K562 (cell line): Measurements from ENCODE around the gene HMX3. TPM values are rescaled to one million over a fixed set of nuclear protein-coding genes. Genes with fewer than 3 reads are reported as not detected.

Experiments used
- HNRNPLL ChIP-seq: fragments of 200-400 bp; formaldehyde crosslinking; IDR thresholded peaks from 2 replicates; pipeline ENCODE4 v1.6.1; 2017; ENCODE audit warnings: low read length, low read depth, mild to moderate bottlenecking; ENCODE audit not compliant: poor library complexity, severe bottlenecking
- KDM5B ChIP-seq: fragments of 200-600 bp; sonication (generic); IDR thresholded peaks from 2 replicates; pipeline ENCODE4 v1.6.1; 2012; ENCODE audit warnings: low read depth, mild to moderate bottlenecking, moderate library complexity, low read length, control low read depth, inconsistent platforms; ENCODE audit not compliant: insufficient replicate concordance
- NCOA4 ChIP-seq: fragments of 450-650 bp; IDR thresholded peaks from 2 replicates; pipeline ENCODE4 v1.6.1; 2018; ENCODE audit warnings: mild to moderate bottlenecking; ENCODE audit not compliant: partially characterized antibody
- PCBP1 ChIP-seq: fragments of 200-400 bp; formaldehyde crosslinking; IDR thresholded peaks from 2 replicates; pipeline ENCODE4 v1.6.1; 2018; ENCODE audit warnings: mild to moderate bottlenecking, low read depth, low read length; ENCODE audit not compliant: poor library complexity, severe bottlenecking
- PHF8 ChIP-seq: fragments of 200-600 bp; sonication (generic); IDR thresholded peaks from 2 replicates; pipeline ENCODE4 v1.6.1; 2012; ENCODE audit warnings: mixed run types, mild to moderate bottlenecking, inconsistent platforms, low read length, moderate library complexity, borderline replicate concordance
- PYGO2 ChIP-seq: fragments of 450-650 bp; IDR thresholded peaks from 2 replicates; pipeline ENCODE4 v1.6.1; 2016; ENCODE audit warnings: mild to moderate bottlenecking, missing genetic modification characterization, moderate library complexity, missing compliant biosample characterization
- RBFOX2 ChIP-seq: fragments of 200-400 bp; formaldehyde crosslinking; IDR thresholded peaks from 2 replicates; pipeline ENCODE4 v1.6.1; 2017; ENCODE audit warnings: low read depth, mild to moderate bottlenecking, low read length, moderate library complexity
- SMAD1 ChIP-seq: fragments of 150-350 bp; IDR thresholded peaks from 2 replicates; pipeline ENCODE4 v1.6.1; 2014; ENCODE audit warnings: low read length, low read depth; ENCODE audit not compliant: partially characterized antibody
- SMAD3 ChIP-seq: fragments of 450-650 bp; formaldehyde crosslinking; conservative IDR thresholded peaks from 2 replicates; pipeline ENCODE4 v1.4.0; 2020; ENCODE audit warnings: mild to moderate bottlenecking
- WHSC1 ChIP-seq: IDR thresholded peaks from one replicate; pipeline ENCODE4 v1.6.1; 2012; ENCODE audit warnings: low read length, control low read depth, inconsistent platforms
- ZNF436 ChIP-seq: fragments of 250-450, 450-650 bp; sonication (Bioruptor Pico); formaldehyde crosslinking; IDR thresholded peaks from 2 replicates; pipeline ENCODE4 v1.7.0; 2020; ENCODE audit warnings: mild to moderate bottlenecking
- polyA plus RNA-seq, 8 experiments: library from polyadenylated mRNA; depleted of rRNA in 4 of 8; stranded (reverse) in 5 of 8; unstranded in 3 of 8; fragments of >200 nt; fragmentation: Nextera tagmentation in 2 of 8; fragmentation: Illumina TruSeq in 1 of 8; extraction: Ambion mirVana in 2 of 8; extraction: Trizol in 1 of 8; gene quantifications; 2 replicates each; pipeline versions ENCODE4 v1.2.1 to v1.2.3, GENCODE V29; 2011 to 2014; ENCODE audit warnings: inconsistent platforms in 1 of 8, missing spikeins in 1 of 8
- total RNA-seq, 7 experiments: library from RNA; depleted of rRNA in 6 of 7; stranded (reverse); fragments of >200 nt in 6 of 7; fragmentation: Illumina TruSeq in 2 of 7; extraction: Trizol in 2 of 7; gene quantifications; 2 replicates each; pipeline versions ENCODE4 v1.2.1 to v1.2.3, GENCODE V29; 2011 to 2021; ENCODE audit warnings: low replicate concordance in 1 of 7
- TF ChIP-seq, protein P1 (sequence below), 2 experiments: IDR thresholded peaks; 2 replicates each; pipeline ENCODE4 v1.6.1; 2011; ENCODE audit warnings: borderline replicate concordance in 1 of 2, control low read depth in 1 of 2, low read depth in 1 of 2, low read length in 1 of 2, mild to moderate bottlenecking in 1 of 2, mixed read lengths in 1 of 2, moderate library complexity in 1 of 2; ENCODE audit not compliant: insufficient read depth in 1 of 2, insufficient read length in 1 of 2, poor library complexity in 1 of 2, severe bottlenecking in 1 of 2; ENCODE audit errors: extremely low read depth in 1 of 2
- TF ChIP-seq, protein P2 (sequence below): sonication (generic); IDR thresholded peaks from 2 replicates; pipeline ENCODE4 v1.6.1; 2016
- TF ChIP-seq, protein P3 (sequence below), 3 experiments: fragments of 200-800 bp in 1 of 3; fragments of 250-450 bp in 1 of 3; fragments of 450-650 bp in 1 of 3; sonication (Bioruptor Pico) in 1 of 3; sonication (Bioruptor generic) in 1 of 3; formaldehyde crosslinking in 1 of 3; IDR thresholded peaks; 2 replicates each; pipeline versions ENCODE4 v1.6.1 to v1.8.0; 2016 to 2022; ENCODE audit warnings: mild to moderate bottlenecking in 2 of 3, missing genetic modification characterization in 2 of 3, missing compliant biosample characterization in 1 of 3, moderate library complexity in 1 of 3
- TF ChIP-seq, protein P4 (sequence below): fragments of 450-650 bp; IDR thresholded peaks from 2 replicates; pipeline ENCODE4 v1.7.1; 2018; ENCODE audit warnings: mild to moderate bottlenecking, low read depth; ENCODE audit not compliant: partially characterized antibody

HMX3 gene
- total and polyA plus RNA-seq, 9 of the 15 experiments (the other 6 are each of a cell fraction or from before 2014, with no cell fraction given): 0.55 to 43.5 (median 7.4) TPM; not detected in 2

DNA sequence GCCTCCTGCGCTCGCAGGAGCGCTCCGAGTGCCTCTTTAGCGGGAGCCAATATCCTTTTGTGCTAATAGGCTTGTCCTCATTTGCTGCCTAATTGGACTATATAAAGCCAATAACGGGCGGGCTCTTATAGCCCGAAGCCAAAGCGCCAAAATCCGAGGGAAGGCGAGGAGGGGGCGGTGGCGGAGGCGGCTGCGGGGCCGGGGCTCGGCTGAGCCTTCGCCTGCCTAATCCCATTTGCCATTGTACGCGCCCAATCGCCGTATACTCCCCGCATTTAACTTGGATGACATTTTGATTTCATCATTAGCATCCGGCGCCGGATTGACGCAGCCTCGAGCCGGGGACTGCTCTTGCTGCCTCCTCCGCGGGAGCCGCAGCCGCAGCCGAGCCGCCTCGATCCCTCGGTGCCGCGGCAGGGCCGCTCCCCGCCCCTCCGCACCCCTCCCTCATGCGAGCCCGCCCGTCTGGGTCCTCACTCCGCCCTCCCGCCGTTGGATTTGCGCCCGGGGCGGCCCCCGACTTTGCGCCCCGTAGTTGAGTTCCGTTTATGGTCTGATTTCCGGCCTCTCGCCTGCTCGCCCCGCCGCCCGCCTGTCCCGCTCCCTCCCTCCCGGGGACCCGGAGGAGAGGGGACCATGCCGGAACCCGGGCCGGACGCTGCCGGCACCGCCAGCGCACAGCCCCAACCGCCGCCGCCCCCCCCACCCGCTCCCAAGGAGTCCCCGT, at the start of gene HMX3 (continued):
- TF ChIP-seq, protein P1, sequence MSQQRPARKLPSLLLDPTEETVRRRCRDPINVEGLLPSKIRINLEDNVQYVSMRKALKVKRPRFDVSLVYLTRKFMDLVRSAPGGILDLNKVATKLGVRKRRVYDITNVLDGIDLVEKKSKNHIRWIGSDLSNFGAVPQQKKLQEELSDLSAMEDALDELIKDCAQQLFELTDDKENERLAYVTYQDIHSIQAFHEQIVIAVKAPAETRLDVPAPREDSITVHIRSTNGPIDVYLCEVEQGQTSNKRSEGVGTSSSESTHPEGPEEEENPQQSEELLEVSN (IDR thresholded peaks at IDR 0.05; ENCODE audit: borderline replicate concordance in 1 of 2, extremely low read depth in 1 of 2, insufficient read depth in 1 of 2, insufficient read length in 1 of 2, low read depth in 1 of 2, low read length in 1 of 2, poor library complexity in 1 of 2, severe bottlenecking in 1 of 2): peak in 1 of 2 experiments; percentile 24
- no peak for TF ChIP-seq SMAD3 (CRISPR knock-in tag)
- TF ChIP-seq, protein P2, sequence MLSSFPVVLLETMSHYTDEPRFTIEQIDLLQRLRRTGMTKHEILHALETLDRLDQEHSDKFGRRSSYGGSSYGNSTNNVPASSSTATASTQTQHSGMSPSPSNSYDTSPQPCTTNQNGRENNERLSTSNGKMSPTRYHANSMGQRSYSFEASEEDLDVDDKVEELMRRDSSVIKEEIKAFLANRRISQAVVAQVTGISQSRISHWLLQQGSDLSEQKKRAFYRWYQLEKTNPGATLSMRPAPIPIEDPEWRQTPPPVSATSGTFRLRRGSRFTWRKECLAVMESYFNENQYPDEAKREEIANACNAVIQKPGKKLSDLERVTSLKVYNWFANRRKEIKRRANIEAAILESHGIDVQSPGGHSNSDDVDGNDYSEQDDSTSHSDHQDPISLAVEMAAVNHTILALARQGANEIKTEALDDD: no peak
- no peak for TF ChIP-seq ZNF436
- TF ChIP-seq, protein P3, sequence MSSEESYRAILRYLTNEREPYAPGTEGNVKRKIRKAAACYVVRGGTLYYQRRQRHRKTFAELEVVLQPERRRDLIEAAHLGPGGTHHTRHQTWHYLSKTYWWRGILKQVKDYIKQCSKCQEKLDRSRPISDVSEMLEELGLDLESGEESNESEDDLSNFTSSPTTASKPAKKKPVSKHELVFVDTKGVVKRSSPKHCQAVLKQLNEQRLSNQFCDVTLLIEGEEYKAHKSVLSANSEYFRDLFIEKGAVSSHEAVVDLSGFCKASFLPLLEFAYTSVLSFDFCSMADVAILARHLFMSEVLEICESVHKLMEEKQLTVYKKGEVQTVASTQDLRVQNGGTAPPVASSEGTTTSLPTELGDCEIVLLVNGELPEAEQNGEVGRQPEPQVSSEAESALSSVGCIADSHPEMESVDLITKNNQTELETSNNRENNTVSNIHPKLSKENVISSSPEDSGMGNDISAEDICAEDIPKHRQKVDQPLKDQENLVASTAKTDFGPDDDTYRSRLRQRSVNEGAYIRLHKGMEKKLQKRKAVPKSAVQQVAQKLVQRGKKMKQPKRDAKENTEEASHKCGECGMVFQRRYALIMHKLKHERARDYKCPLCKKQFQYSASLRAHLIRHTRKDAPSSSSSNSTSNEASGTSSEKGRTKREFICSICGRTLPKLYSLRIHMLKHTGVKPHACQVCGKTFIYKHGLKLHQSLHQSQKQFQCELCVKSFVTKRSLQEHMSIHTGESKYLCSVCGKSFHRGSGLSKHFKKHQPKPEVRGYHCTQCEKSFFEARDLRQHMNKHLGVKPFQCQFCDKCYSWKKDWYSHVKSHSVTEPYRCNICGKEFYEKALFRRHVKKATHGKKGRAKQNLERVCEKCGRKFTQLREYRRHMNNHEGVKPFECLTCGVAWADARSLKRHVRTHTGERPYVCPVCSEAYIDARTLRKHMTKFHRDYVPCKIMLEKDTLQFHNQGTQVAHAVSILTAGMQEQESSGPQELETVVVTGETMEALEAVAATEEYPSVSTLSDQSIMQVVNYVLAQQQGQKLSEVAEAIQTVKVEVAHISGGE (CRISPR knock-in tag; IDR thresholded peaks at IDR 0.05): peak in 1 of 3 experiments; percentile 82; a peak in 2 of 6 replicates
- peak; percentile 85 for TF ChIP-seq KDM5B
- TF ChIP-seq WHSC1: no peak
- no peak for TF ChIP-seq NCOA4
- TF ChIP-seq PYGO2: no peak
- TF ChIP-seq, protein P4, sequence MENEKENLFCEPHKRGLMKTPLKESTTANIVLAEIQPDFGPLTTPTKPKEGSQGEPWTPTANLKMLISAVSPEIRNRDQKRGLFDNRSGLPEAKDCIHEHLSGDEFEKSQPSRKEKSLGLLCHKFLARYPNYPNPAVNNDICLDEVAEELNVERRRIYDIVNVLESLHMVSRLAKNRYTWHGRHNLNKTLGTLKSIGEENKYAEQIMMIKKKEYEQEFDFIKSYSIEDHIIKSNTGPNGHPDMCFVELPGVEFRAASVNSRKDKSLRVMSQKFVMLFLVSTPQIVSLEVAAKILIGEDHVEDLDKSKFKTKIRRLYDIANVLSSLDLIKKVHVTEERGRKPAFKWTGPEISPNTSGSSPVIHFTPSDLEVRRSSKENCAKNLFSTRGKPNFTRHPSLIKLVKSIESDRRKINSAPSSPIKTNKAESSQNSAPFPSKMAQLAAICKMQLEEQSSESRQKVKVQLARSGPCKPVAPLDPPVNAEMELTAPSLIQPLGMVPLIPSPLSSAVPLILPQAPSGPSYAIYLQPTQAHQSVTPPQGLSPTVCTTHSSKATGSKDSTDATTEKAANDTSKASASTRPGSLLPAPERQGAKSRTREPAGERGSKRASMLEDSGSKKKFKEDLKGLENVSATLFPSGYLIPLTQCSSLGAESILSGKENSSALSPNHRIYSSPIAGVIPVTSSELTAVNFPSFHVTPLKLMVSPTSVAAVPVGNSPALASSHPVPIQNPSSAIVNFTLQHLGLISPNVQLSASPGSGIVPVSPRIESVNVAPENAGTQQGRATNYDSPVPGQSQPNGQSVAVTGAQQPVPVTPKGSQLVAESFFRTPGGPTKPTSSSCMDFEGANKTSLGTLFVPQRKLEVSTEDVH: no peak
- peak; percentile 49; the same call in 1 of the 2 replicates for TF ChIP-seq PHF8
- no peak for TF ChIP-seq PCBP1
- TF ChIP-seq SMAD1: peak; percentile 3
- TF ChIP-seq HNRNPLL: peak; percentile 80
- TF ChIP-seq RBFOX2: peak; percentile 71
